SK-N-SH (cell line): ENCODE measurements around the gene RGR. TPM values are rescaled to one million over a fixed set of nuclear protein-coding genes. Genes with fewer than 3 reads are reported as not detected.
A peak's percentile ranks its signal among the peaks of the same experiment; 100 is the strongest.

Experiments
- CTCF ChIA-PET: fragments of 300-600, 350-600 bp; formaldehyde crosslinking; extraction: SDS; loops from one replicate; lab custom pipeline; 2021; lab: Yijun Ruan, JAX
- POLR2A ChIA-PET: fragments of 350-600 bp; sonication (Branson Sonifier 250); formaldehyde crosslinking; extraction: SDS; loops from one replicate; lab custom pipeline; 2020; ENCODE audit warnings: antibody characterized with exemption, inconsistent platforms; lab: Yijun Ruan, JAX
- DNase-seq: peaks from one replicate; pipeline ENCODE4 v3.0.0; 2012
- H2AFZ ChIP-seq: fragments of 200-600 bp; sonication (generic); 2 replicates; pipeline ENCODE4 v1.8.1; 2016; ENCODE audit warnings: antibody characterized with exemption, mild to moderate bottlenecking, low read depth
- H3F3A ChIP-seq: fragments of 200-600 bp; sonication (generic); replicated peaks from 2 replicates; pipeline ENCODE3; 2016; ENCODE audit warnings: antibody characterized with exemption, mild to moderate bottlenecking; ENCODE audit not compliant: insufficient read depth
- H3K27ac ChIP-seq, 2 experiments: fragments of 200-500 bp in 1 of 2; fragments of 200-600 bp in 1 of 2; sonication (Bioruptor generic) in 1 of 2; sonication (generic), shearing (Covaris generic) in 1 of 2; 2 replicates each; pipeline versions ENCODE4 v1.5.1 to v1.6.1; 2014 to 2016; ENCODE audit warnings: low read depth in 2 of 2, inconsistent platforms in 1 of 2, low read length in 1 of 2, mild to moderate bottlenecking in 1 of 2, mixed read lengths in 1 of 2
- H3K27me3 ChIP-seq: fragments of 200-600 bp; sonication (generic), shearing (Covaris generic); 2 replicates; pipeline ENCODE4 v1.6.1; 2016; ENCODE audit warnings: mixed run types; ENCODE audit not compliant: insufficient read depth
- H3K36me3 ChIP-seq, 2 experiments: fragments of 200-500 bp in 1 of 2; fragments of 200-600 bp in 1 of 2; sonication (Bioruptor generic) in 1 of 2; sonication (generic) in 1 of 2; replicated peaks in 1 of 2; 2 replicates each; pipeline versions ENCODE3 to v1.5.1; 2014 to 2016; ENCODE audit warnings: low read length in 1 of 2, mild to moderate bottlenecking in 1 of 2; ENCODE audit not compliant: insufficient read depth in 2 of 2, control insufficient read depth in 1 of 2
- H3K4me1 ChIP-seq, 2 experiments: fragments of 200-500 bp in 1 of 2; fragments of 200-600 bp in 1 of 2; sonication (Bioruptor generic) in 1 of 2; sonication (generic), shearing (Covaris generic) in 1 of 2; 2 replicates each; pipeline versions ENCODE4 v1.5.1 to v1.6.1; 2014 to 2016; ENCODE audit warnings: low read depth in 1 of 2, low read length in 1 of 2, mixed run types in 1 of 2; ENCODE audit not compliant: insufficient read depth in 2 of 2, control insufficient read depth in 1 of 2
- H3K4me2 ChIP-seq: fragments of 200-600 bp; sonication (generic), shearing (Covaris generic); 2 replicates; pipeline ENCODE4 v1.6.1; 2017; ENCODE audit warnings: mixed run types
- H3K4me3 ChIP-seq, 2 experiments: fragments of 200-500 bp in 1 of 2; fragments of 200-600 bp in 1 of 2; sonication (Bioruptor generic) in 1 of 2; sonication (generic), shearing (Covaris generic) in 1 of 2; 2 replicates each; pipeline versions ENCODE4 v1.5.1 to v1.8.1; 2014 to 2016; ENCODE audit warnings: low read depth in 2 of 2, inconsistent platforms in 1 of 2, low read length in 1 of 2, mild to moderate bottlenecking in 1 of 2, mixed read lengths in 1 of 2, moderate library complexity in 1 of 2
- H3K79me2 ChIP-seq: fragments of 200-600 bp; sonication (generic); 2 replicates; pipeline ENCODE4 v1.8.1; 2017; ENCODE audit warnings: mild to moderate bottlenecking; ENCODE audit not compliant: insufficient read depth
- H3K9ac ChIP-seq: fragments of 200-600 bp; sonication (generic); 2 replicates; pipeline ENCODE4 v1.6.1; 2017; ENCODE audit warnings: mixed run types
- H3K9me2 ChIP-seq: fragments of 200-600 bp; sonication (generic); 2 replicates; pipeline ENCODE4 v1.6.1; 2017; ENCODE audit warnings: mixed run types
- H3K9me3 ChIP-seq: fragments of 200-600 bp; sonication (generic); 2 replicates; pipeline ENCODE4 v1.6.1; 2017; ENCODE audit warnings: mixed run types, mild to moderate bottlenecking, moderate library complexity
- H4K20me1 ChIP-seq: fragments of 200-600 bp; sonication (generic); 2 replicates; pipeline ENCODE4 v1.6.1; 2017; ENCODE audit warnings: mild to moderate bottlenecking, mixed run types; ENCODE audit not compliant: insufficient read depth
- CHD2 ChIP-seq: fragments of 150-350 bp; IDR thresholded peaks from 2 replicates; pipeline ENCODE4 v1.6.1; 2018; ENCODE audit warnings: low read length; ENCODE audit not compliant: partially characterized antibody
- EZH2phosphoT487 ChIP-seq: fragments of 200-600 bp; sonication (generic); IDR thresholded peaks from 2 replicates; pipeline ENCODE4 v1.6.1; 2017; ENCODE audit warnings: low read depth, mixed run types, mild to moderate bottlenecking, antibody characterized with exemption, moderate library complexity, borderline replicate concordance
- FOXM1 ChIP-seq: IDR thresholded peaks from 2 replicates; pipeline ENCODE4 v1.4.0; 2012; ENCODE audit warnings: low read depth, mild to moderate bottlenecking
- GABPA ChIP-seq: IDR thresholded peaks from 2 replicates; pipeline ENCODE4 v1.4.0; 2012; ENCODE audit warnings: low read depth, mild to moderate bottlenecking
- GATA2 ChIP-seq: sonication (generic); formaldehyde crosslinking; IDR thresholded peaks from 2 replicates; pipeline ENCODE4 v1.5.0; 2020; ENCODE audit warnings: mild to moderate bottlenecking, missing genetic modification reagents
- NFIC ChIP-seq: IDR thresholded peaks from 2 replicates; pipeline ENCODE4 v1.4.0; 2012; ENCODE audit warnings: borderline replicate concordance
- RAD21 ChIP-seq: IDR thresholded peaks from 2 replicates; pipeline ENCODE4 v1.6.1; 2012; ENCODE audit warnings: mild to moderate bottlenecking, low read length
- SIN3A ChIP-seq: IDR thresholded peaks from 2 replicates; pipeline ENCODE4 v1.6.1; 2012; ENCODE audit warnings: low read depth, mild to moderate bottlenecking, low read length, moderate library complexity, borderline replicate concordance
- SMC3 ChIP-seq: IDR thresholded peaks from 2 replicates; pipeline ENCODE4 v1.6.1; 2012; ENCODE audit warnings: low read depth, low read length, improper control_type of control experiment
- TCF12 ChIP-seq: IDR thresholded peaks from 2 replicates; pipeline ENCODE4 v1.4.0; 2012
- YY1 ChIP-seq: IDR thresholded peaks from 2 replicates; pipeline ENCODE4 v1.4.0; 2012; ENCODE audit warnings: low read depth, mild to moderate bottlenecking
- WGBS: methylation state at CpG from one replicate; pipeline ENCODE4 v1.1.6; 2017; ENCODE audit warnings: low lambda C conversion rate; 5-methylcytosine and 5-hydroxymethylcytosine counted together
- polyA plus RNA-seq, 3 experiments: library from polyadenylated mRNA; depleted of rRNA; stranded (reverse); fragments of >200 nt; gene quantifications; 2 replicates each; pipeline ENCODE4 v1.2.3, GENCODE V29; 2012
- TF ChIP-seq, protein P1 (sequence below): fragments of 200-600 bp; sonication (generic); IDR thresholded peaks from 2 replicates; pipeline ENCODE4 v1.6.1; 2017; ENCODE audit warnings: antibody characterized with exemption, mild to moderate bottlenecking, moderate library complexity
- TF ChIP-seq, protein P2 (sequence below): IDR thresholded peaks from 2 replicates; pipeline ENCODE4 v1.4.0; 2012; ENCODE audit warnings: low read depth, borderline replicate concordance
- TF ChIP-seq, protein P3 (sequence below): IDR thresholded peaks from 2 replicates; pipeline ENCODE4 v1.6.1; 2012; ENCODE audit warnings: mild to moderate bottlenecking, low read depth, low read length, moderate library complexity
- TF ChIP-seq, protein P4 (sequence below): IDR thresholded peaks from 2 replicates; pipeline ENCODE4; 2012

The RGR gene
- polyA plus RNA-seq, 1 of the 3 experiments (the other 2 are of a cell fraction): not detected

DNA sequence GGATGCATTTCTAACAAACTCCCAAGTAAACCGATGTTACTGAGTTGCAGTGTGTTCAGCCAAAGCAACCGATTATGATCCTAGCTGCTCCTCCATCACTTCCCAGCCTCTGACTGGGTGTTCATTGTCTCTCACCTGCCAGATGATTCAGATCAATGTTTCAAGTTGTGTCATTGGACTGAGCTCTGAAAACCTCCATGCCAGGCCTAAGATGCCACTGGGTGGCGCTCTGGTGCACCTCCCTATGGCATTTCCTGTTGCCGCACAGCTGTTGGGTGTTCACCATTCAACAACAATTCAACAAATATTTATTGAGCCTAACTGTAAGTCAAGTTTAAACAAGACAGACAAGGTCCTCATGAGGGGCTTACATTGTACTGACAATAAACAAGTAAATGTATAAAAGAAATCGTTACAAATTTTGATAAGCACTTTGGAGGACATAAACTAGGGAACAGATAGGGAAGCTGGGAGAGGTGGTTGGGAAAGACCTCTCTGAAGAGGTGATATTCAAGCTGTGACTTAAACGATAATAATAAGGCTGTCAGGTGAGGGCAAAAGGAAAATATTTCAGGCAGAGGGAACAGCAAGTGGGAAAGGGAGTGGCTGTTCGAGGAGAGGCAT lies 22.8 kb downstream of the RGR start:
- Histone ChIP-seq H3F3A (no peaks in the 10 kb centered on the region), H2AFZ (no peak overlapping the region), H3K9me2 (no peaks in the 10 kb centered on the region), H3K9me3 (no peaks in the 10 kb centered on the region), H3K9ac (no peak overlapping the region), H3K4me3 (no peak overlapping the region; a peak in 1 of 4 replicates), H3K27ac (no peak overlapping the region), H3K36me3 (no peaks in the 10 kb centered on the region), H3K4me1 (peaks cover 8 to 11% of the 10 kb centered on the region in 2 experiments; a peak in 3 of 4 replicates), H4K20me1 (no peaks in the 10 kb centered on the region), H3K27me3 (no peaks in the 10 kb centered on the region), H3K4me2 (no peak overlapping the region), H3K79me2 (no peaks in the 10 kb centered on the region)
- 65% methylated on average over 7 of the region's 7 CpGs for WGBS
- TF ChIP-seq RAD21: peak; percentile 37; the same call in 1 of the 2 replicates
- peak; percentile 47 for TF ChIP-seq SMC3
- no peak for TF ChIP-seq GATA2 (CRISPR knock-in tag)
- TF ChIP-seq, protein P1, sequence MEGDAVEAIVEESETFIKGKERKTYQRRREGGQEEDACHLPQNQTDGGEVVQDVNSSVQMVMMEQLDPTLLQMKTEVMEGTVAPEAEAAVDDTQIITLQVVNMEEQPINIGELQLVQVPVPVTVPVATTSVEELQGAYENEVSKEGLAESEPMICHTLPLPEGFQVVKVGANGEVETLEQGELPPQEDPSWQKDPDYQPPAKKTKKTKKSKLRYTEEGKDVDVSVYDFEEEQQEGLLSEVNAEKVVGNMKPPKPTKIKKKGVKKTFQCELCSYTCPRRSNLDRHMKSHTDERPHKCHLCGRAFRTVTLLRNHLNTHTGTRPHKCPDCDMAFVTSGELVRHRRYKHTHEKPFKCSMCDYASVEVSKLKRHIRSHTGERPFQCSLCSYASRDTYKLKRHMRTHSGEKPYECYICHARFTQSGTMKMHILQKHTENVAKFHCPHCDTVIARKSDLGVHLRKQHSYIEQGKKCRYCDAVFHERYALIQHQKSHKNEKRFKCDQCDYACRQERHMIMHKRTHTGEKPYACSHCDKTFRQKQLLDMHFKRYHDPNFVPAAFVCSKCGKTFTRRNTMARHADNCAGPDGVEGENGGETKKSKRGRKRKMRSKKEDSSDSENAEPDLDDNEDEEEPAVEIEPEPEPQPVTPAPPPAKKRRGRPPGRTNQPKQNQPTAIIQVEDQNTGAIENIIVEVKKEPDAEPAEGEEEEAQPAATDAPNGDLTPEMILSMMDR: peak; percentile 69
- no peak for TF ChIP-seq FOXM1
- CTCF ChIA-PET: interaction anchor here (0.6 to 11.2 kb wide), 11 partner anchors 9 to 472 kb away, joined by 3 to 201 read pairs (median 5); no protein-coding TSS in a partner anchor
- no peak for DNase-seq
- POLR2A ChIA-PET: interaction anchor here (0.6 kb wide), 1 partner anchor 61 kb away, joined by 3 read pairs; the partner anchor contains the start of gene CCSER2

DNA sequence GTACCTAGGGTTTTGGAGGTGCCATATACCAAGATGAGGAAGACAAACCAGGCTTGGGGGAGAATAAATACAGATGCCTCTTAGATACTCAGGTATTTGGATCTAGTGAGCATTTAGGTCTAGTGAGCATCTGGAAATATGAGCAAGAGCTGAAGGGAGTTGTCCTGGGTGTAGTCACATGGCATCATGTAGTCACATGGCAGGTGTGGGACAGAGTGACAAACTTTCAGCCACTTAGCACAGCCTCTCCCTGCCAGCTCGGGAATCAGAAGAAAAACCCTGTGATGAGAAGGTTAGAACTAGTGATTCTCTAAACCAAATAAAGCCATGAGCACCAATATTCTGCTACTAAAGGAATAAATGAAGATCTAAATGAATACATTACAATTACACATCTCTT lies 24.3 kb downstream of the RGR start:
- H3K4me2 ChIP-seq: no peak overlapping the region
- DNase-seq: no peak
- H3K4me3 ChIP-seq: no peak overlapping the region
- no peak overlapping the region for H3K9ac ChIP-seq
- peaks cover 8 to 11% of the 10 kb centered on the region in 2 experiments; a peak in 3 of 4 replicates for H3K4me1 ChIP-seq
- H2AFZ ChIP-seq: no peak overlapping the region
- H3K79me2 ChIP-seq: no peaks in the 10 kb centered on the region
- CTCF ChIA-PET: interaction anchor here (0.9 to 11.2 kb wide), 2 partner anchors 106 to 270 kb away, joined by 3 to 201 read pairs; no protein-coding TSS in a partner anchor
- H4K20me1 ChIP-seq: no peaks in the 10 kb centered on the region
- WGBS: 35% methylated on average over 1 of the region's 1 CpG
- H3K36me3 ChIP-seq: no peaks in the 10 kb centered on the region
- POLR2A ChIA-PET: no interaction called here
- H3K27ac ChIP-seq: no peak overlapping the region; a peak in 1 of 4 replicates
- no peaks in the 10 kb centered on the region for H3K27me3 ChIP-seq
- H3K9me3 ChIP-seq: no peaks in the 10 kb centered on the region
- H3F3A ChIP-seq: no peaks in the 10 kb centered on the region
- H3K9me2 ChIP-seq: no peaks in the 10 kb centered on the region
- no peak for TF ChIP-seq CHD2
- TF ChIP-seq, protein P2, sequence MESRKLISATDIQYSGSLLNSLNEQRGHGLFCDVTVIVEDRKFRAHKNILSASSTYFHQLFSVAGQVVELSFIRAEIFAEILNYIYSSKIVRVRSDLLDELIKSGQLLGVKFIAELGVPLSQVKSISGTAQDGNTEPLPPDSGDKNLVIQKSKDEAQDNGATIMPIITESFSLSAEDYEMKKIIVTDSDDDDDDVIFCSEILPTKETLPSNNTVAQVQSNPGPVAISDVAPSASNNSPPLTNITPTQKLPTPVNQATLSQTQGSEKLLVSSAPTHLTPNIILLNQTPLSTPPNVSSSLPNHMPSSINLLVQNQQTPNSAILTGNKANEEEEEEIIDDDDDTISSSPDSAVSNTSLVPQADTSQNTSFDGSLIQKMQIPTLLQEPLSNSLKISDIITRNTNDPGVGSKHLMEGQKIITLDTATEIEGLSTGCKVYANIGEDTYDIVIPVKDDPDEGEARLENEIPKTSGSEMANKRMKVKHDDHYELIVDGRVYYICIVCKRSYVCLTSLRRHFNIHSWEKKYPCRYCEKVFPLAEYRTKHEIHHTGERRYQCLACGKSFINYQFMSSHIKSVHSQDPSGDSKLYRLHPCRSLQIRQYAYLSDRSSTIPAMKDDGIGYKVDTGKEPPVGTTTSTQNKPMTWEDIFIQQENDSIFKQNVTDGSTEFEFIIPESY: no peak
- TF ChIP-seq, protein P1: no peak
- TF ChIP-seq, protein P3, sequence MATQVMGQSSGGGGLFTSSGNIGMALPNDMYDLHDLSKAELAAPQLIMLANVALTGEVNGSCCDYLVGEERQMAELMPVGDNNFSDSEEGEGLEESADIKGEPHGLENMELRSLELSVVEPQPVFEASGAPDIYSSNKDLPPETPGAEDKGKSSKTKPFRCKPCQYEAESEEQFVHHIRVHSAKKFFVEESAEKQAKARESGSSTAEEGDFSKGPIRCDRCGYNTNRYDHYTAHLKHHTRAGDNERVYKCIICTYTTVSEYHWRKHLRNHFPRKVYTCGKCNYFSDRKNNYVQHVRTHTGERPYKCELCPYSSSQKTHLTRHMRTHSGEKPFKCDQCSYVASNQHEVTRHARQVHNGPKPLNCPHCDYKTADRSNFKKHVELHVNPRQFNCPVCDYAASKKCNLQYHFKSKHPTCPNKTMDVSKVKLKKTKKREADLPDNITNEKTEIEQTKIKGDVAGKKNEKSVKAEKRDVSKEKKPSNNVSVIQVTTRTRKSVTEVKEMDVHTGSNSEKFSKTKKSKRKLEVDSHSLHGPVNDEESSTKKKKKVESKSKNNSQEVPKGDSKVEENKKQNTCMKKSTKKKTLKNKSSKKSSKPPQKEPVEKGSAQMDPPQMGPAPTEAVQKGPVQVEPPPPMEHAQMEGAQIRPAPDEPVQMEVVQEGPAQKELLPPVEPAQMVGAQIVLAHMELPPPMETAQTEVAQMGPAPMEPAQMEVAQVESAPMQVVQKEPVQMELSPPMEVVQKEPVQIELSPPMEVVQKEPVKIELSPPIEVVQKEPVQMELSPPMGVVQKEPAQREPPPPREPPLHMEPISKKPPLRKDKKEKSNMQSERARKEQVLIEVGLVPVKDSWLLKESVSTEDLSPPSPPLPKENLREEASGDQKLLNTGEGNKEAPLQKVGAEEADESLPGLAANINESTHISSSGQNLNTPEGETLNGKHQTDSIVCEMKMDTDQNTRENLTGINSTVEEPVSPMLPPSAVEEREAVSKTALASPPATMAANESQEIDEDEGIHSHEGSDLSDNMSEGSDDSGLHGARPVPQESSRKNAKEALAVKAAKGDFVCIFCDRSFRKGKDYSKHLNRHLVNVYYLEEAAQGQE: no peak
- TF ChIP-seq EZH2phosphoT487: no peak
- no peak for TF ChIP-seq NFIC
- no peak for TF ChIP-seq GATA2 (CRISPR knock-in tag)
- no peak for TF ChIP-seq TCF12
- no peak for TF ChIP-seq YY1
- no peak for TF ChIP-seq GABPA
- TF ChIP-seq, protein P4, sequence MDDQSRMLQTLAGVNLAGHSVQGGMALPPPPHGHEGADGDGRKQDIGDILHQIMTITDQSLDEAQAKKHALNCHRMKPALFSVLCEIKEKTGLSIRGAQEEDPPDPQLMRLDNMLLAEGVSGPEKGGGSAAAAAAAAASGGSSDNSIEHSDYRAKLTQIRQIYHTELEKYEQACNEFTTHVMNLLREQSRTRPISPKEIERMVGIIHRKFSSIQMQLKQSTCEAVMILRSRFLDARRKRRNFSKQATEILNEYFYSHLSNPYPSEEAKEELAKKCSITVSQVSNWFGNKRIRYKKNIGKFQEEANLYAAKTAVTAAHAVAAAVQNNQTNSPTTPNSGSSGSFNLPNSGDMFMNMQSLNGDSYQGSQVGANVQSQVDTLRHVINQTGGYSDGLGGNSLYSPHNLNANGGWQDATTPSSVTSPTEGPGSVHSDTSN: no peak
- TF ChIP-seq SIN3A: no peak
